Activated B cell treated with CpG ODN at 0.5 μM for 24 hours (primary cell): ENCODE measurements around the gene YES1. TPM values are rescaled to one million over a fixed set of nuclear protein-coding genes. Genes with fewer than 3 reads are reported as not detected.

ENCODE experiments used
- ATAC-seq: fragments of 200-7000 bp; cut with Tn5 transposase; one replicate; pipeline ENCODE4 v1.10.0; 2021; ENCODE audit warnings: low read depth, mild to moderate bottlenecking, moderate library complexity
- CTCF ChIA-PET: fragments of 350-600 bp; sonication (Branson Sonifier 250); formaldehyde crosslinking; loops from one replicate; lab custom pipeline; 2021; ENCODE audit warnings: antibody characterized with exemption; lab: Charles Lee
- POLR2A ChIA-PET: fragments of 350-600 bp; sonication (Branson Sonifier 250); formaldehyde crosslinking; loops from one replicate; lab custom pipeline; 2021; ENCODE audit warnings: antibody characterized with exemption; lab: Charles Lee
- DNase-seq: peaks from one replicate; pipeline ENCODE4 v3.0.0; 2022
- H3K27ac Mint-ChIP-seq: one replicate; pipeline ENCODE4 v1.8.0; 2020; ENCODE audit warnings: mixed read lengths
- H3K27me3 Mint-ChIP-seq: one replicate; pipeline ENCODE4 v1.8.0; 2021; ENCODE audit warnings: mixed read lengths
- H3K36me3 Mint-ChIP-seq: one replicate; pipeline ENCODE4 v1.8.0; 2021; ENCODE audit warnings: low read depth, mixed read lengths
- H3K4me1 Mint-ChIP-seq: one replicate; pipeline ENCODE4 v1.8.0; 2021; ENCODE audit warnings: mixed read lengths
- H3K4me3 Mint-ChIP-seq: one replicate; pipeline ENCODE4 v1.8.0; 2020; ENCODE audit warnings: mild to moderate bottlenecking, mixed read lengths
- H3K9me3 Mint-ChIP-seq: one replicate; pipeline ENCODE4 v1.8.0; 2020; ENCODE audit warnings: mixed read lengths
- intact Hi-C: fragments of 100-400 bp; cut with micrococcal nuclease; formaldehyde crosslinking; loops from one replicate; pipeline ENCODE4 v1.15.1; 2024
- total RNA-seq: library from RNA; stranded (reverse); gene quantifications from 2 replicates; pipeline ENCODE4 v1.2.3, GENCODE V29; 2022
- TF ChIP-seq, protein P1 (sequence below): fragments of 200-600 bp; IDR thresholded peaks from one replicate; pipeline ENCODE4 v1.8.0; 2022; ENCODE audit warnings: antibody characterized with exemption, mild to moderate bottlenecking

Gene YES1
- total RNA-seq, 1 donor from 2014 or later: 0.35 TPM

GRCh38 chr18:697012-697411 lies 115.0 kb downstream of the YES1 start:
- H3K27me3 Mint-ChIP-seq: no peaks in the 10 kb centered on the region
- ChIA-PET CTCF (no interaction called here), POLR2A (no interaction called here)
- no peak overlapping the region for H3K4me3 Mint-ChIP-seq
- peaks cover 4% of the 10 kb centered on the region for H3K36me3 Mint-ChIP-seq
- TF ChIP-seq, protein P1, sequence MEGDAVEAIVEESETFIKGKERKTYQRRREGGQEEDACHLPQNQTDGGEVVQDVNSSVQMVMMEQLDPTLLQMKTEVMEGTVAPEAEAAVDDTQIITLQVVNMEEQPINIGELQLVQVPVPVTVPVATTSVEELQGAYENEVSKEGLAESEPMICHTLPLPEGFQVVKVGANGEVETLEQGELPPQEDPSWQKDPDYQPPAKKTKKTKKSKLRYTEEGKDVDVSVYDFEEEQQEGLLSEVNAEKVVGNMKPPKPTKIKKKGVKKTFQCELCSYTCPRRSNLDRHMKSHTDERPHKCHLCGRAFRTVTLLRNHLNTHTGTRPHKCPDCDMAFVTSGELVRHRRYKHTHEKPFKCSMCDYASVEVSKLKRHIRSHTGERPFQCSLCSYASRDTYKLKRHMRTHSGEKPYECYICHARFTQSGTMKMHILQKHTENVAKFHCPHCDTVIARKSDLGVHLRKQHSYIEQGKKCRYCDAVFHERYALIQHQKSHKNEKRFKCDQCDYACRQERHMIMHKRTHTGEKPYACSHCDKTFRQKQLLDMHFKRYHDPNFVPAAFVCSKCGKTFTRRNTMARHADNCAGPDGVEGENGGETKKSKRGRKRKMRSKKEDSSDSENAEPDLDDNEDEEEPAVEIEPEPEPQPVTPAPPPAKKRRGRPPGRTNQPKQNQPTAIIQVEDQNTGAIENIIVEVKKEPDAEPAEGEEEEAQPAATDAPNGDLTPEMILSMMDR: no peak
- intact Hi-C loops: no loop called here
- H3K27ac Mint-ChIP-seq: no peak overlapping the region
- no peak for DNase-seq
- no peak for ATAC-seq
- H3K9me3 Mint-ChIP-seq: no peaks in the 10 kb centered on the region
- H3K4me1 Mint-ChIP-seq: no peaks in the 10 kb centered on the region

- POLR2A ChIA-PET: no interaction called here
- CTCF ChIA-PET: no interaction called here
- TF ChIP-seq, protein P1: no peak
- Mint-ChIP-seq H3K4me1 (no peaks in the 10 kb centered on the region), H3K27ac (no peak overlapping the region), H3K4me3 (no peak overlapping the region), H3K27me3 (no peaks in the 10 kb centered on the region), H3K36me3 (peaks cover 4% of the 10 kb centered on the region), H3K9me3 (no peaks in the 10 kb centered on the region)
- intact Hi-C loops: no loop called here
- no peak for ATAC-seq
- DNase-seq: no peak
Measured at GRCh38 chr18:693466-694187, 118.4 kb downstream of the YES1 start.

GRCh38 chr18:692824-693223 lies 119.2 kb downstream of the YES1 start:
- TF ChIP-seq, protein P1: no peak
- Mint-ChIP-seq H3K27ac (no peak overlapping the region), H3K27me3 (no peaks in the 10 kb centered on the region), H3K4me3 (no peak overlapping the region), H3K36me3 (peaks cover 4% of the 10 kb centered on the region), H3K9me3 (no peaks in the 10 kb centered on the region), H3K4me1 (no peaks in the 10 kb centered on the region)
- ChIA-PET CTCF (no interaction called here), POLR2A (no interaction called here)
- DNase-seq: no peak
- ATAC-seq: no peak
- intact Hi-C loops: no loop called here

DNA sequence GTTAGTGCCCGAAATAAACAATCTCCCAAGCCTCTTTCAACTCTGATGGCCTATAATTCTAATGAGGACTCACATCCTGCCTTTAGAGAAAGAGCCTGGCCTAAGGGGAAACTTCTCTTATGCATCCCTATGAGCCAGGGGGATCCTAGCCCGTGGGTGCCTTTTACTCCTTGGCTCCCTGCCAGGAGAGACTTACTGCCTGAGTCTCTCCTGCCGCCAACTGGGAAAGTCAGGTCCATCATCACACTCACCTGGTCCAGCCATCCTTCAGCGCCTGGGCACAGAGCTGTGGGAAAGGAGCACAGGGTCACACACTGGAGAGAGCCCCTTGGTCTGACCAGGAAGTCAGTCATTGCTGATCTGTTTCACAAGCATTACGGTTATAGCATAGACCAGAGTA lies 123.7 kb downstream of the YES1 start:
- Mint-ChIP-seq H3K27me3 (no peaks in the 10 kb centered on the region), H3K27ac (no peak overlapping the region), H3K4me1 (no peaks in the 10 kb centered on the region), H3K9me3 (no peaks in the 10 kb centered on the region), H3K36me3 (no peaks in the 10 kb centered on the region), H3K4me3 (no peak overlapping the region)
- no peak for DNase-seq
- CTCF ChIA-PET: no interaction called here
- ATAC-seq: no peak
- POLR2A ChIA-PET: no interaction called here
- intact Hi-C loops: no loop called here
- TF ChIP-seq, protein P1: no peak

GRCh38 chr18:686339-687111 lies 125.5 kb downstream of the YES1 start:
- H3K4me3 Mint-ChIP-seq: no peak overlapping the region
- H3K9me3 Mint-ChIP-seq: no peaks in the 10 kb centered on the region
- no peaks in the 10 kb centered on the region for H3K4me1 Mint-ChIP-seq
- no peak for ATAC-seq
- CTCF ChIA-PET: no interaction called here
- intact Hi-C loops: no loop called here
- peaks cover 3% of the 10 kb centered on the region for H3K36me3 Mint-ChIP-seq
- no peaks in the 10 kb centered on the region for H3K27me3 Mint-ChIP-seq
- TF ChIP-seq, protein P1: no peak
- H3K27ac Mint-ChIP-seq: no peak overlapping the region
- POLR2A ChIA-PET: no interaction called here
- no peak for DNase-seq
